GM19035 (cell line): ENCODE data around the gene ZBTB7C.

ENCODE experiments used
- ATAC-seq: cut with Tn5 transposase; IDR thresholded peaks from one replicate; pipeline ENCODE4 v1.9.1; 2021; ENCODE audit not compliant: unreplicated experiment

ZBTB7C gene

DNA sequence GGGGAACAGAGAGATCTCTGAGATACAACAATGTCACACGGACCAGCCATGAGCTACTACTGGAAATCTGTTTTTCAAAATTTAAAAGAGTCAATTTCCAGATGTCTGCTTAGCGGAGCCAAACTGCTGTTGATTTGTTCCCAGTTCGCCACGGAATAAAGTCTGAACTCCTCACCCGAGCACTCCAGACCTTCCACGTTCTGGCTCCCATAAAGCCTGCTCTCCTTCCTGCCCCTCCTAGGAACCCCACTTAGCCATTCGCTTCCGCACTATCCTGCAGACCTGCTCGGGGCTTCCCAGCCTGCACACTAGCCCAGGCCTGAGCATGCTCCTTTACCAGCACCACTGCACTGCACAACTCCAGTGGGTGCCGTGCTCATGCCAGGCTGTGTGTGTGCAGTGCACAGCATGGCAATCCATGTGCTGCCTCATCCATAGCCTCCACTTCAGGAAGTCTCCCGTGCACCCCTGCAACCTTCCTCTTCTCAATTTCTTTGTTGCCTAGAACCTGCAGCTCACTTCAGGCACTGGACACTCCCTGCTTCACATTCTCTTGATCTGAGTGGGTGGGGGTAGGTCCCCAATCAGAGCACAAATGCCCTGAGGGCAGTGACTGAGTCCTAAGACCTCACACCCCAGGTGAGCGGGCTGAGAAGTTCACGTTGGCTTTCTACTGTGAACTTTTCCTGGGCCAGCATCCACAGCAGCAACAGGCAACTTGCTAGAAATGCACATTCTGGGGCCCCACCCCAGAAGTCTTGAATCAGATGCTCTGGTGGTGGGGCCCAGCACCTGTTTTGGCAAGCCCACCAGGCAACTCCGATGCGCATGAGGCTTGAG is 53.7 kb downstream of the ZBTB7C start:
- ATAC-seq: no peak

DNA sequence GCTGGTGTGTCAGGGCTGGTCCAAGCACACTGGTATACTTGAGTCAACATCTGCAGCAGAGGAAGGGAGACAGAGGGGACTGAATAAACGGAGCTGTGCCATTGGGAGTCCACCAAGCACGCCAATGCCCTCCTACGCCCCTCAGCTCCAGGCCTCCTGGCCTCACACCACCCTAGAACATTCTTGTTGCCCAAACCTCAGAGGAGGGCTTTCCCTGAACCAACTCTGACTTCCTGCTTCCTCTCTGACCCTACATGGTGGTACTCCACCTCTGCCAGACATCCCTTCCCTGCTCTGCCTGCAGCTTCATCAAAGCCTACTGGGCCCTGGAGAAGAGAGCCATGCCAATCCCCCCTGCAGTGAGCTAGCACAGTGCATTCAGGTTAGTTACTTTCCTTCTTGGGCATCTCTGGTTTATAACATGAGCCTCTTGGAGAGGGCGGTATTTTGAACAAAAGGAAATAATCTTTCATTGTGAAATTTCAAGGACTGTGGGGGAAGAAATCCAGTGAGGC is 54.4 kb downstream of the ZBTB7C start:
- ATAC-seq: no peak

DNA sequence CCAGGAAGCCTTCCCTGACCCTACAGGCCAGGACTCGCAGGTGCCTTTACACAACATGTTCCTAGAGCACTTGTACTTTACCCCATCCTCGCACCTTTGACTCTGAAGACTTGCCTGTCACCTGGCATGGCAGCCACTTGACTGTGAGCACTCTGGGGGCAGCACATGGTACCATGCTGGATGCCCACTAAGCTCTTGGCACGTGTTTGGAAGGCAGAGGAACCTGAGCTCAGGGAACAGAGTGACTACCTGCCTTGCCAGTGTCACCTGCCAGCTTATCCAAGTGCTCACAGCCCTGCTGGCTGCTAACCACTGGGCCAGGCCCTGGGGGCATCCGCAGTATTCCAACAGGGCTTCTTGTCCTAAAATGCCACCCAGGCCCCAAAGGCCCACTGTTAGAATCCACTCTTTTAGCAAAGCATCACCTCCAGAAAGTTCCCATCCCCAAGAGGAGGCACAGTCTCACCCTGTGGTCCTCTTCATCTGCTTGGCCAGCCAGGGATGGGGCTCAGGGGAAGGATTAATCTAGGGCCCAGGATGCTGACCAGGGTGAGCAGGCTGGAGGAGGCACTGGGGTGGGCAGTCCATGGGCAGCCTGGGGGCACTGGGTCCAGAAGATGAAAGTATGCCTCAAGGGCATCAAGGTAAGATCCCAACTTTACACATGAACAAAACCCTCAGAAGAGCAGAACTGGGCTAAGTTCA is 57.0 kb downstream of the ZBTB7C start:
- no peak for ATAC-seq

DNA sequence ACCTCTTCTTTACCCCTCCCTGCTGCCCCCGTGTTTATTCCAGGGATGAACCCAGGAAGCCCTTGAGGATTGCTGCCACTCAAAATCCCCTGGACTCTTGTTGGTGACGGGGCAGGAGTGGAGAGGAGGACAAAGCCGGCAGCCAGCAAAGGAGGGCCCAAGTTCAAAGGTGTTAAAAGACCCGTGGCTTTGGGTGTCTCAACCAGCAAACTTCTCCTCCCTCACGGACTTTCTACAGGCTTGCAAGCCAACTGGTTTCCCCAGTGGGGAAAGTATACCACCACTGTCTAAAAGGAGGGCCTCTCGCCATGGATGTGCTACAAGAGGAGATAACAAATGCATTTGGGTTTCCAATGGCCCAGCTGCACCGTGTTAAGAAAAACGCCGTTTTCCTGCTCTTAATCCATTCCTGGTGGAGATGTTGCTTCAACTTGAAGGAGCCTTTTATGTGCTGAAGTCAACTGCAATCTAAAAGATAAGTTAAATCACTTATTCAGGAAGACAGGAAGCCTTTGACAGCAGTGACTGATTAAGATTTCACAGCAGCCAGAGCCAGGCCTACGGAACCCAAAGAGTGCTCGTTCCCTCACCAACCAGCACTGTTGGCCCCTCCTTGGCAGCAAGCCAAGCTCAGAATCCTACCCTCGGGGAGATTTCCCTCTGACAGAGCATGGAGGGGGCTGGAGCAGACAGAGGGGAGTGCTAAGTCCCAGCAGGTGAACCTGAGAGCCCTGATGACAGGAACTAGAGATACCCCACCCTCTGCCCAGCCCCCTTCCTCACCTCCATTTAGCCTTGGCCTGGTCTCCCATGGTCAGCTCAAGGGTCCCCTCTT is 57.8 kb downstream of the ZBTB7C start:
- ATAC-seq: no peak

DNA sequence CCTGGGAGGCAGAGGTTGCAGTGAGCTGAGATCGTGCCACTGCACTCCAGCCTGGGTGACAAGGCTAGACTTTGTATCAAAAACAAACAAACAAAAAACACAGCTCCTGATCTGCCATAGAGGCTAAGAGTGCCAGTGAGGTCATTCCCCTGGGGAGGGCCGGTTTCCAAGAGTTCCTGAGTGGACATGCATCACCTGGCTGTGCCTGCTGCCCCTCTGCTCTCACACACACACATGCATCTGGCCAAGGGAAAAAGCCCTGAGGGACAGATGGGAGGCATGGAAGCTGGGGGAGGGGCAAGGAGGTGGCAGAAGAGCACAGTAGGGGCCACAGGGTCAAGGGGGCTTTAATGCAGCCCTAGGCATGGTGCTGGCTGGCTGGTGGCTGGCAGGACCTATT is 60.4 kb downstream of the ZBTB7C start:
- ATAC-seq: no peak

DNA sequence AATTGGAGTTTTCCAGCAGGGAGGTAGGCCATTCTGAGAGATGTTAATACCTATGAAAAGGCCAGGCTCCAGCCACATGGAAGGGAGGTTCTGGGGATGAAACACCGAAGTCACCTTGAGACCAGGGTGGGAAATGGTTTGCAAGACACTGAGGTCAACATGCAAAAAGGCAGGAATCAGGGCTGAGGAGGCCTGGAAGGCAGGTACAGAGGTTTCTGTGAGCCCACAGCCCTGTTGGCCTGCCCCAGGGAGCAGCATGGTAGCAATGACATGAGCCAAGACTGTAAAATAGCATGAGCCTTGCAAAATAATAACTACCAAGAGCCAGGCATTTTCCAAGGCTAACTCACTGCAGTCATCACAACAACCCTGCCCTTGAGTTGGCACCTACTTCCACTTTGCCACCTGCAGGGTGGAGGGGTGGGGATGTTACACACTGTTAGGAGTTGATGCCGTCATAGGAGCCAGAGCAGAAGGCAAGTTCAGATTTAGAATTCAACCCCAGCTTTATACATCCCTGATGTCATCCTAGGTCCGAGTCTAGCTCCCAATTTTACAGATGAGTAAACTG is 61.3 kb downstream of the ZBTB7C start:
- ATAC-seq: no peak

DNA sequence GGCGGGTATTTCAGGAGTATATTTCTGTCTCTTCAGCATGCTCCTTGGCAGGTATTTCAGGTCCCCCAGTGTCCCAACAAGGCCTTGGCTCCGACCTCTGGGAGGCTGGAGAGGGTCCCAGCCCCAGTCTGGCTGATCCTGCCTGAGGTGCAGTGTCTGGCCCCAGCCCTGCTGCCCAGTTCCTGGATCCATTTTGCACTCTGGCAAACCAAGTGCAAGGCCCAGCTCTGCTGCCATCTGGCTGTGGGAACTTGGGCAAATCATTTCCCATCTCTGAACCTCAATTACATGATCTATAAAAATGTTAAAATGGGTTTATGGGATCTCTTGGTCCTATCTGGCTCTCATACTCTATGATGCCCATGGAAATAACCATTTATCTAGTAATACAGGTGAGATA is 63.6 kb downstream of the ZBTB7C start:
- ATAC-seq: no peak

DNA sequence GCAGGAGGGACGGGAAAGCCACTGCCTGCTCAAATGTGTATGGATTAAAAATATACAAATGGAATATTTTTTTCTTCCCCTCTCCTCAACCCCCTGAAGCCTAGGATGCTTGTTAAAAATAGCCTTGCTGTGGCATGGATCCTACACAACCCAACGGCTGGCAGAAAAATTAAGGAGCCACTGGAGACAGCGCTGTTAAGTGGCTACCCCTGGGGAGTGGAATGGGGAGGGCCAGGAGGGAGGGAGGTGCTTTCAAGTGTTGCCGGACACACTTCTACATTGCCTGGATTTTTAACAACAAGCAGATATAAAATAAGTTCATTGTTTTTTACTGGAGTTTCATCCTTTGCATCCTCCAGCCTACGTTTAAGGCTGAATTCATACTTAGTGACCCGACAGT is 66.6 kb downstream of the ZBTB7C start:
- no peak for ATAC-seq

DNA sequence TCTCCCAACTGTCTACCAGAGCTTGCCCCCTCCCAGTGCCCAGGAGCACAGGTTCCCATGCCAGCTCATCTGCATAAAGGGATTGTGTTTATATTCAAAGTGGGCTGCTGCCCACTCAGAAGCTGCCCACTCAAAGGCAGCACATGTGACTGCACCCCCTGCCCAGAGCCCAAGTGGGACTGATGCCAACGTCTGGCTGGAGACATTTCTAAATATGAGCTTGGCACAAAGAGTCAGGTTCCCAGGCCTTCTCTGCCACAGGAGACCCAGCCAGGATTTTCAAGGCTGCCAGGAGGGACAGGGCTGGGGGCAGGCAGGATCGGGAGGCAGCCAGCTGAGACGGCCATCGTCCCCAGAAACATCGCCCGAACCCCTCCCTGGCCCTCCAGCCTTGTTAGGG is 67.1 kb downstream of the ZBTB7C start:
- ATAC-seq: no peak

DNA sequence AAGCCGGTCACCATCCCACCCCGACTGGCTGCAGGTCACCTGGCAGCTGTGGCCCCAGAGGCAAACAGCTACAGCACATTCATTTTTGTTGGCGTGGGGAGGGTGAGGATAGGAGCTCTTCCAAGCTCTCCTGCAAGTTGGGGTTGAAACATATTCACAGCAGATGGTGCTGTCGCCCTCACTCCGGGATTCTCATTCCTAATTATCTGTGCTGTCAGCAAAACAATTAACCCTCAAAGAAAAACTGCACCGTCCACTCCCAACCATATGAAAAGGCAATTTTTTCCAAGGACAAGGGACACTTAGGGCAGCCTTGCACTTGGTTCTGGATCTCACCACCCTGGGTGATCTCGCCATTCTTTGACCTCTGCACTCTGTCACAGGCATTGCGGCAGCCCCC is 68.6 kb downstream of the ZBTB7C start:
- ATAC-seq: no peak

DNA sequence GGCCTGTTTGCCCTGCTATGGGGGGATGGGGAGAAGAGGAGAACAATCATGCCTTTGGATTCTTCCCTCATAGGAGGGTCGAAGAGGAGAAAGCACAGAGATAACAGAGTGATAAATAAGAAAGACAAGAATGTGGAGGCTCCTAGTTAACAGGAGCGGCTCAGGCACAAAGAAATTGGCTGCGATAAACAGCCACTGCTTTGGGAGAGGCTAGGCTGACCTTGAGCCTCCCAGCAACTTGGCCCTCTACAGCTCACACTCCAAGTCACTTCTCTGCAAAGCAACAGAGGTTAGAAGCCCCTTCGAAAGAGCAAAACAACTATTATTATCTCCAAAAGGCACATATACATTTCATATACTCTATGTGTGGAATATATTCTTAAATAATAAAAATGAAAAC is 69.5 kb downstream of the ZBTB7C start:
- no peak for ATAC-seq

DNA sequence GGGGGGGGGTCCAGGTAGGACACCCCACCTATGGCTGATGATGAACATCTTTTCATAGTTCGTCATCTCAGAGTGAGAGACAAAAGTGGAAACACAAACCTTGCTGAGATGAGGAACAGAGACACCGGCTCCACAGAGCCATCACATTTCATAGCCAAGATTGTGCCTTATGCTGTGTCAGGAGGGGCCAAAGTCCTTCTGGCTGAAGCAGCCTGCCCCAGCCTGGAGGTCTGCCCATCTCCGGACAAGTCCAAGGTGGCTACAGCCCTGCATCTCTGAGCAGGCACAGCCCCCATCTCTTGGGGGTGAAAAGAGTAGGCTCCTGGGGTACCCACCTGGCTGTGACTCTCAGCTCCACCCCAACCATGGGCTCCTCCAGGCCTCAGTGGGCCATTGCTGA is 70.3 kb downstream of the ZBTB7C start:
- ATAC-seq: no peak

DNA sequence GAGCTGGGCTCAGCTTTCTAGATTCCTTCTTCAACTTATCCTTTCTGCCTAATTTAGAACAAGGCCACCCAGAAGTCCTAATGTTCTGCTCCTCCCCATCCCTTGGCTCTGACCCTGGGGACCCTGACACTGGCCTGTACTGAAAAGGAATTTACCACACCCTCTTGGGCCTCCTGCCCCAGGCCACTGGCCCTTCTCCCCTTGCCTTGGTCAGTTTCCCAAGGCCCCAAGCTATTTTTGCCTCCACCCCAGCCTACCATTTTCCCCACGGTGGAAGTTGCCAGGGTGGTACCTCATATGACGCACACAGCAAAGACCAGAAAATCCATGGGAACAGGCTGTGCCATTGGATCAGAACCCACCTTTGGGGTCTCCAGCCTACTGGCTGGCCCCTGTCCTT is 72.1 kb downstream of the ZBTB7C start:
- no peak for ATAC-seq

DNA sequence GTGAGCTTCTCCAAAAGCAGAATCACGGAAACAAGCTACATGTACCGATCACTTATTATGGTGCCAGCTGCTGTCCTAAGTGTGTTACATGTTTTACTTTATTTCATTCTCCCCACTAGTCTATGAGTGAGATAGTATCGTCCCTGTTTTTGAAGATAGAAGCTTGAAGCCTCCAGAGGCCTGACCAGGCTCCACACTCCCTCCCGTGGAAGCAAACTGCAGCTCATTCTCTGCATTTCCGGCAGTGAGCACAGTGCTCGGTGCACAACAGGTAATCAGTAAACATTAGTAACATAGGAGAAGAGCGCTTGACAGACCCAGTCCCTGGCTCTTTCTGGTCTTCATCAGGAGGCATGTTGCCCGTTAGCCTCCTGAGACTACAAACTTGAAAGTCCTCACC is 72.9 kb downstream of the ZBTB7C start:
- ATAC-seq: no peak

DNA sequence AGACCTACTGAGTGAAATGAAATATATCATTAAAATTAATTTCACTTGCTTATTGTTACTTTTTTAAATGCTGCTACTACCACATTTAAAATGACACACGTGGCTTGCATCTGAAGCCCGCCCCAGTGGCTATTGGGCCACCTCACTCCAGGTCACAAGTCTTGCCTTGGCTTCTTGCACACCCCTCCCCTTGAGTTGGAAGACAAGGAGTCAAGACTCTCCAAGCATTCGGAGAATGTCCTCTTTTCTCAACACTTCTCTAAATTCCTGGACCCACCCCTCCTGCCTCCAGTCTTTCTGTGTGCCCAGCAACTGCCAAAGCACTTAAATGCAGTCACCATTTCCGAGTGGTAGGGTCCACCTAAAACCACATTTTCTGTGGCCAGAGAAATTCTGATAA is 73.4 kb downstream of the ZBTB7C start:
- ATAC-seq: no peak

DNA sequence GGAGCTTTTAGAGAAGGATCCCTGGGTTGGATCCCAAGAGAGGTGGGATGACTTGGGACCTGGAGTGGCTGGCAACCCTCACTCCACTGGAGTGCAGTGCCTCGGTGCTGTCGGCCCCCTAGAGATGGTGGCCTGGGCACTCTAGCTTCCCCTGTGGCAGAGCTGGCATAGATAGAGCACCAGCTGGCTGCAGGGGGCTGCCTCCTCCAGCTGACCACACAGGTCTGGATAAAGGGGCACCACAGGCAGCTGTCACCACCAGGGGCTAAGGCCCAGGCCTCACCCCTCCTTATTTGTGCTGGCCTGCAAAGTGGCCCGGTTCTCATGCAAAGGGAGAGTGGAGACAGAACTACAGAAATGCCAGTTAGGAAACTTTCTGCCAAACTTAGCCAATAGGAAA is 74.3 kb downstream of the ZBTB7C start:
- no peak for ATAC-seq

DNA sequence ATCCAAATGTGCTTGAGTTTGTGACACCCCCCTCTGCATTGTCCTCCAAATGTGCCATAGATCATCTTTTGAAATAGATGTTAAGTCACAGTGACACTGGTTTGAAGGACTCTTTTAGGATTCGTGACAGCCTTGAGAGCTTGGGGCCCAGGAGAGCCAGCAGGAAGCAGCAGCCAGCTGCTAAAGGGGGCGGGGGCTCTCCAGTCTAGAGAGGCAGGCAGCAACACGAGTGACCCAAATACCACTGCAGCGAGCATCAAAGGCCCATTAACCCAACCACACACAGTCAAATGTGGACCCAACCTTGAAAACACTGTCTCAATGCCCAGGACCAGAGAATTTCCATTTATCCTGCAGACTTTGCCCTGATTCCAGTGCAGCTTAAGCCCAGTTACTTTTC is 75.6 kb downstream of the ZBTB7C start:
- ATAC-seq: no peak

DNA sequence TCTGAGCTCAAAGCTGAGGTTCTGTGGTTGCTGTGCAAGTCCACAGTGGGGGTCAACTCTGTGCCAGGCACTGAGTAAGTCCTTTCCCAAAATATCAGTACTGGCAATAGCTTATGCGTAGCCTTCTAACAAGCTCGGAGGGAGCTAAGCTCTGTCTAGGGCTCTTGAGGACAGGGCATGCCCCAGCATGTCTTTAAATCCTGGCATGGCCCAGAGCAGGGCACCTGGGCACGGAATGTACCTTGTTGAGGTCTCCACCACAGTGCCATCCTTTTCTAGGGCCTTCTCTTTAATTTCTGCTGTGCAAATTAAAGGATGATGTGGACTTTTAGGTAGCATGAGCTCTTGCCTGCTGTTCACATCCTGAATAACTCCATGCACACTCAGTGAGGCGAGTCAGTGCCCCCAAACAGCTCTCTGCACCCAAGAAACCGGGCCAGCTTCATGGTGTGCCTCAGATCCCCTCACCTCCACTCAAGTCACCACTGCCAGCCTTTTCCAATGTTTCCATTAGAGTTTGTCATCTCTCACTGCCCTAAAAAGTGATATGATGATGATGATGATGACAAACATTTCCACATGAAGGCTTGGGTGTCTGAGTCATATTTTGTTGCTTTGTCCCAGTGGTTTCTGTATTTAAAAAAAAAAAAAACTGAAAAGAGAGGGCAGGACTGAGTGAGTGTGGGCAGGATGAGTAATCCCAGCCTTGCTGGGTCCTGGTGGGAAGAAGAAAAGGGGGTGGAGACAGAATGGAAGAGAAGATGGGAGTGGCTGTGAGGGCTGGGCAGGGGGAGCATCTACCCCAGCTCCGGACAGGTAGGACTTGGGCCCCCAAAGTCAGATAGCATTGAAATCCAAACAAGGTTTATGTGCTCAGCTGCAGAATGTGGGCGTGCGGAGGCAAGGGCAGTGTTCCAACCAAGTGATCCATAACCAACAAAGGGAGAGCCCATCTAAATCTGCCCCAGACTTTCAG is 78.9 kb downstream of the ZBTB7C start:
- ATAC-seq: no peak

DNA sequence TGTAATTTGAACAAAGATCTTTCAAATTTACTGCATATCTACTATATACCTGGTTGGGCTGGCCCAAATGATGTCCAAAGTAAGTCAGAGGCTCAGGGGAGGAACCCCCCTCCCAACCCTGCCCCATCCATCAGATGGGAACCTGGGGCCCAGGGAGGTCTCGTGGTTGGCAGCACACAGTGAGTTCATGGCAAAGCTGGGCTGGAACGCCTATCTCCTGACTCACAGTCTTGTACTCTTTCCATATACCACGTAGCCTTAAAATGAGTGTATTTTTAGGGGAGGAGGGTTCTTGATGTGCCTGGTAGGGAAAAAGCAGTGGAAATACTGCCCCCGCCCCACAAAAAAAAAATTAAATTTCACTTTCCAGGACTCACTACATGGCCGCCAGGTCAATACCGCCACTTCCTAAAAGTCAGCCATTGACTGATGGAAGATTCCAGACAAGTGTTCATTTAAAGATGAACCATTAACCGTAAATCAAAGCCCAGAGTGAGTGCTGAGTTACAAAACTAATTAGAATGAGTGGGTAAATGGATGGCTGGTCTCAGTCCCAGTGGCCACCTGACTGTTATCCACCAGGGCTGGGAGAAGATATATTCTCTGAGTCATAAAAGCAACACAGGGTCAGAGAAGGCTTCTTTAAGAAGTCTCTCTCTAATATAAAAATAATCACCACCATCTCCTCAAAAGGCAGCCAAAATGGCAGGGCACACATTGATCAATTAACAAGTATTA is 80.5 kb downstream of the ZBTB7C start:
- ATAC-seq: no peak
